HG03469 (cell line): ENCODE measurements around the gene AKNA.
"Not testable (repeated sequence)": the region's sequence is repeated elsewhere in the genome, so short reads cannot be mapped to it uniquely, and the experiment has no call there.

Source experiments
- ATAC-seq: cut with Tn5 transposase; IDR thresholded peaks from one replicate; pipeline ENCODE4 v1.9.1; 2021; ENCODE audit warnings: mild to moderate bottlenecking, moderate library complexity, moderate number of reproducible peaks; ENCODE audit not compliant: unreplicated experiment

Gene AKNA

GRCh38 chr9:114323849-114324248, 63.9 kb downstream of the AKNA start:
- ATAC-seq, result not testable (repeated sequence)

GRCh38 chr9:114322831-114323531, 64.8 kb downstream of the AKNA start, which contains the start of gene ORM1:
Gene ORM1, plus strand, starts transcription at chr9:114323098. Its CDS starts 36 bp downstream, at chr9:114323134.
- ATAC-seq, result not testable (repeated sequence)

GRCh38 chr9:114322160-114322818, 65.5 kb downstream of the AKNA start:
- not testable (repeated sequence) for ATAC-seq

GRCh38 chr9:114321759-114322158, 66.0 kb downstream of the AKNA start:
- no peak for ATAC-seq

- ATAC-seq, result not testable (repeated sequence)
These were observed 67.1 kb downstream of the AKNA start for GRCh38 chr9:114320710-114321109.

GRCh38 chr9:114319147-114319546, 68.6 kb downstream of the AKNA start:
- ATAC-seq, result no peak

- no peak for ATAC-seq
These were observed 69.4 kb downstream of the AKNA start for GRCh38 chr9:114318416-114318815.

GRCh38 chr9:114317665-114318357, 70.0 kb downstream of the AKNA start:
- ATAC-seq, result no peak

- ATAC-seq, result no peak
These were observed 71.1 kb downstream of the AKNA start for GRCh38 chr9:114316605-114317230.

- no peak for ATAC-seq
These were observed 71.9 kb downstream of the AKNA start for GRCh38 chr9:114315723-114316363.

GRCh38 chr9:114314881-114315722, 72.7 kb downstream of the AKNA start:
- ATAC-seq, result no peak

- no peak for ATAC-seq
These were observed 73.4 kb downstream of the AKNA start for GRCh38 chr9:114314256-114314867.

GRCh38 chr9:114313186-114313585, 74.6 kb downstream of the AKNA start:
- ATAC-seq, result no peak

GRCh38 chr9:114312513-114312875, 75.3 kb downstream of the AKNA start:
- no peak for ATAC-seq

- no peak for ATAC-seq
These were observed 75.9 kb downstream of the AKNA start for GRCh38 chr9:114311571-114312512.

- no peak for ATAC-seq
These were observed 77.0 kb downstream of the AKNA start for GRCh38 chr9:114310471-114311450.

GRCh38 chr9:114309096-114309495, 78.7 kb downstream of the AKNA start:
- ATAC-seq, result no peak
